ENCODE data around the gene KRT74. TPM values are rescaled to one million over a fixed set of nuclear protein-coding genes. Genes with fewer than 3 reads are reported as not detected.

Gene KRT74
- total and polyA plus RNA-seq, 9 of the 15 experiments (the other 6 are each of a cell fraction or from before 2014, with no cell fraction given), result not detected

- in situ Hi-C loops (cut with MboI), result no loop called here
Observed at GRCh38 chr12:52528641-52529143, 45.0 kb downstream of the KRT74 start.

More at GRCh38 chr12:52528641-52529143, 45.0 kb downstream of the KRT74 start:
- Histone ChIP-seq H3K4me2 (ENCODE audit: insufficient read depth, low read length) (no peak overlapping the region), H3K79me2 (ENCODE audit: control insufficient read depth, insufficient read depth, low read length) (no peaks in the 10 kb centered on the region), H2AFZ (ENCODE audit: low read depth, low read length) (no peak overlapping the region), H3K27me3 (ENCODE audit: control insufficient read depth in 2 of 2, insufficient read depth in 2 of 2, low read length in 2 of 2) (peaks cover 5 to 49% of the 10 kb centered on the region in 2 experiments; a peak in 4 of 5 replicates), H3K9ac (ENCODE audit: insufficient read depth in 1 of 2, low read depth in 2 of 2, low read length in 2 of 2) (no peak overlapping the region), H3K36me3 (ENCODE audit: control insufficient read depth, insufficient read depth, low read length) (no peaks in the 10 kb centered on the region), H3K9me1 (ENCODE audit: control insufficient read depth, insufficient read depth, low read length) (no peaks in the 10 kb centered on the region), H3K4me3 (no peak overlapping the region), H3K4me1 (replicated peaks in 1 of 2; ENCODE audit: control insufficient read depth in 2 of 2, insufficient read depth in 2 of 2, low read length in 2 of 2) (no peaks in the 10 kb centered on the region), H3K27ac (ENCODE audit: extremely low read depth, low read depth, low read length) (no peak overlapping the region), H3K9me3 (replicated peaks; ENCODE audit: control insufficient read depth, insufficient read depth, low read depth, low read length) (no peaks in the 10 kb centered on the region), H4K20me1 (replicated peaks; ENCODE audit: control insufficient read depth, insufficient read depth, low read length) (peaks cover 5% of the 10 kb centered on the region; the same call in 1 of the 2 replicates)
- intact Hi-C loops (cut with micrococcal nuclease), result no loop called here
- ATAC-seq, result no peak
- BruUV-seq (replicated peaks), result no TSS peak
- ChIA-PET POLR2A (interaction anchor here (1.0 kb wide), 1 partner anchor 9 kb away, joined by 3 read pairs; the partner anchor contains the start of gene KRT5), CTCF (ENCODE audit: low intra/inter-chr PET ratio) (no interaction called here)
- DNase-seq (ENCODE audit: extremely low read depth in 1 of 4, low spot score in 3 of 4), result no peak
- no peak for FAIRE-seq
- TF ChIP-seq ELK3 (CRISPR knock-in tag; IDR thresholded peaks at IDR 0.05) (no peak), RBM39 (optimal IDR thresholded peaks at IDR 0.05; ENCODE audit: low read depth, low read length) (no peak), ZFX (CRISPR knock-in tag; IDR thresholded peaks at IDR 0.05) (no peak), ZNF75A (CRISPR knock-in tag; IDR thresholded peaks at IDR 0.05) (no peak), ESRRA (IDR thresholded peaks at IDR 0.05; ENCODE audit: borderline replicate concordance, low read depth) (no peak), ZFPM2 (CRISPR knock-in tag; IDR thresholded peaks at IDR 0.05) (no peak), ZNF830 (CRISPR knock-in tag; IDR thresholded peaks at IDR 0.05) (no peak), VEZF1 (CRISPR knock-in tag; IDR thresholded peaks at IDR 0.05) (no peak), PHB (CRISPR knock-in tag; IDR thresholded peaks at IDR 0.05) (no peak)
- whole genome bisulfite sequencing (ENCODE audit: insufficient coverage, low coverage, missing lambda C conversion rate), result 0% methylated on average over 7 of the region's 8 CpGs
